HG03439 (cell line): Measurements from ENCODE around the gene ZNF519.
A peak's percentile ranks its signal among the peaks of the same experiment; 100 is the strongest.
"Not testable (repeated sequence)": the region's sequence is repeated elsewhere in the genome, so short reads cannot be mapped to it uniquely, and the experiment has no call there.

Source experiments
- ATAC-seq: cut with Tn5 transposase; IDR thresholded peaks from one replicate; pipeline ENCODE4 v1.9.1; 2021; ENCODE audit warnings: mild to moderate bottlenecking, moderate library complexity; ENCODE audit not compliant: unreplicated experiment

ZNF519 gene

GRCh38 chr18:14147935-14148865 lies 16.0 kb upstream of the ZNF519 start:
- not testable (repeated sequence) for ATAC-seq

DNA sequence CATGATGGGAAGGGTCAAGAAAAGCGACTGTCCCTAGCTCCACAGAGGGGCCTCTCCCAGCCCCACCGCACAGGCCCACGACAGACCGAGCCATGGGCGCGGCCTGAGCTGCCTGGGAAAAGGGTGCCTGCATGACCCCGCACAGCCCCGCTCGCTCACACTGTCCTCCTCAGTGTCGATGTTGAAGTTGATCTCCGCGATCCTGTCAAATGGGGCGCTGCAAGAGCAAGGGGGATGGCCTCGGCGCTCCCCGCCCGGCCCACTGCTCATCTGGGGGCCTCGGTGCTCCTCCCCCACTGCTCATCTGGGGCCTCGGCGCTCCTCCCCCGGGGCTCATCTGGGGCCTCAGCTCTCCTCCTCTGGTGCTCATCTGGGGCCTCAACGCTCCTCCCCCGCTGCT lies 14.5 kb upstream of the ZNF519 start:
- ATAC-seq = not testable (repeated sequence)

GRCh38 chr18:14145581-14146338 lies 13.5 kb upstream of the ZNF519 start:
- not testable (repeated sequence) for ATAC-seq

DNA sequence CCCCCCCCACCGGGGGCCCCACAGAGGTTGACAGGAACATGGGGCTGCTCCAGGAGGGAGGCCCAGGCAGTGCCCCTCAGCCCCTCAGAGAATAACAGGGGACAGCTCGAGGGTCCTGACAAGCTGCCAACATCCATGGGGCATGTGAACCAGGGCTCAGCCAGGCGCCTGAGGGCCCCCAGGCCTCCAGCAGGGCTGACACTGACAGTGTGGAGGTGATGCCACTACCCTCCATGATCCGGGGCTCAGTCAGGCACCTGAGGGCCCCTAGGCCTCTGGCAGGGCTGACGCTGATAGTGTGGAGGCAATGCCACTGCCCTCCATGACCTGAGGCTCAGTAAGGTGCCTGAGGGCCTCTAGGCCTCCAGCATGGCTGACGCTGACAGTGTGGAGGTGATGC lies 12.8 kb upstream of the ZNF519 start:
- ATAC-seq = not testable (repeated sequence)

GRCh38 chr18:14144628-14144895 lies 12.3 kb upstream of the ZNF519 start:
- ATAC-seq = no peak

- not testable (repeated sequence) for ATAC-seq
Measured at GRCh38 chr18:14143871-14144627, 11.8 kb upstream of the ZNF519 start.

GRCh38 chr18:14143396-14143795 lies 11.2 kb upstream of the ZNF519 start:
- ATAC-seq = not testable (repeated sequence)

GRCh38 chr18:14142177-14142576 lies 9.9 kb upstream of the ZNF519 start:
- ATAC-seq = not testable (repeated sequence)

DNA sequence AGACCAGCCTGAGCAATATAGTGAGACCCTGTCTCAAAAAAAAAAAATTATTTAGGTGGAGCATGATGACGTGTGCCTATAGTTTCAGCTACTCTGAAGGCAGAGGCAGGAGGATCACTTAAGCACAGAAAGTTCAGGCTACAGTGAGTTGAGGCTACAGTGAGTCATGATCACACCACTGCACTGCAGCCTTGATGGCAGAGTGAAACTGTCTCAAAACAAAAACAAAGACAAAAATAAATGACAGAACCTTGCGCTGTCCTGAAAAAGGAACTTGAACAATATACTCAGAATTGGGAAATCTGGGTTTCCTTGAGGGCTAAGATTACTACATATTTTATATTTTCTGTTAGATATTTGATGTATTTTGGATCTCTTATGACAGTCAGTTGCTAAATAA lies 7.3 kb upstream of the ZNF519 start:
- not testable (repeated sequence) for ATAC-seq

DNA sequence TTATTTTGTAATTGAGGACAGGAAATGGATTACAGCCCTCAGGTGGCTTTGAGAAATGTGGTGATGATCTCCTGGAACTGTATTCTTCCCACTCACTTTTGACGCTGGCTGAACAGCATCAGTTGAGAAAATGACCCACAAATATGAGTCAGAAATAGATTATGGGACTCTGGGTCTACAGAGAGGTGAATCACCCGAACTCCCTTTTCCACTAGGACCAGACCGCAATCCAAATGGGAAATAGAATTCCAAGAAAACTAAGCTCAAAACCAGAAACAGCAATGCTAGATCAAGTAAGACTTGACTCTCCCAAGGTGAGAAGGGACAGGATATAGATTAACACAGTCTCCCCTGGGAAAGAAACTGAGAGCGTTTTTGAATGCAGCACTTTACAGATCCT lies 5.7 kb upstream of the ZNF519 start:
- not testable (repeated sequence) for ATAC-seq

DNA sequence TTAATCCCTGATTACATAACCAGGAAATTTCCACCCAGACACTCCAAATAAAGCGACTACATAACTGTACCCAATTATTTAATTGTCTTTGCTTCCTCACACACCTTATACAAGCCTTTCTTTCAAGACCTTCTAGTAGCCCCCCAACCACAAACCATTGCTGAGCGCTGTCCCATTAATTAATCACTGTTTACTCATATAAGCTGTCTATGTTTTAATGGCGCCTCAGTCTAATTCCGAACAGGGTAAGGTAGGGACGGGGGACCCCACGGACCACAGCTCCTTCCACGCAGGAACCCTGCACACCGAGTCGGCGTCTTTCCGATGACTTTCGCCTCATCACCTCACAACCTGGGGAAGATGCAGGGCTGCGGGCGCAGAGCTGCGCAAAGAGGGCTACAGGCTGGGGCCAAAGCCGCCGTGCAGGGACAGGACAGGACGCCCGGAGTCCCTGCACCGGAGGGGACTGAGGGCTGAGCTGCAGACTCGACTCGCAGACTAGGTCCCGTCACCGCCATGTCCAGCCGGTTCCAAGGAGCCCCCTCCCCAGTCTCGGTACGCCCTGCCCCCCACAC lies 452 bp downstream of the ZNF519 start:
- peak; percentile 17 for ATAC-seq

- ATAC-seq = not testable (repeated sequence)
Measured at GRCh38 chr18:14130804-14131203, 1.4 kb downstream of the ZNF519 start.

DNA sequence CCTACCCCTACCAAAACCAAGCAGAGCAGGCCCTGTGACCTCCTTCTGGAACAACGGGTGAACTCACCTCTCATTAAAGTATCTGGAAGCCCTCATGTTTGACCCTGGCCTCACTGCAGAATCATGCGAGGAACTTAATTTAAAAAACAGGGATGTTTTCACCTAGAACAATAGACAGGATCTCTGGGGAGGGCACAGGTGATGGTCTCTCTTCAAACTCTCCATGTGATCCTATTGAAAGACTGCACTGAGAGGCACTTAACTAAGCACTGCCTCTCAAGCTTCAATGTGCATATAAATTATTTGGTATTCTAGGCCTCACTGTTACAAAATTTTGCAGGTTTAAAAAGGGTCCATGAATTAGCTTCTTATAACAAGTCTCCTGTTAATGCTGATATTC lies 7.5 kb downstream of the ZNF519 start:
- ATAC-seq = no peak

GRCh38 chr18:14122097-14122496 lies 10.1 kb downstream of the ZNF519 start:
- no peak for ATAC-seq

- no peak for ATAC-seq
Measured at GRCh38 chr18:14120926-14121325, 11.3 kb downstream of the ZNF519 start.

DNA sequence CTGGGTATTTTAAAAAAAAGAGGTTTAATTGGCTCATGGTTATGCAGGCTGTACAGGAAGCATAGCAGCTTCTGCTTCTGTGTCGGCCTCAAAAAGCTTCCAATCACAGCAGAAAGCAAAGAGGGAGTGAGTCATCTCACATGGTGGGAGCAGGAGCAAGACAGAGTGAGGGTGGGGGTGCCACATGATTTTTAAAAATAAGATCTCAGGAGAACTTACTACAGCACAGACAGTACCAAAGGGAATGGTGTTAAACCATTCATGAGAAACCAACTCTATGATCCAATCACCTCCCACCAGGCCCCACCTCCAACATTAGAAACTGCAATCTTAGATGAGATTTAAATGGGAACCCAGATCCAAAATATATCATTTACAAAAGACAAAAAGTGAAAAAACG lies 14.6 kb downstream of the ZNF519 start:
- ATAC-seq = no peak

DNA sequence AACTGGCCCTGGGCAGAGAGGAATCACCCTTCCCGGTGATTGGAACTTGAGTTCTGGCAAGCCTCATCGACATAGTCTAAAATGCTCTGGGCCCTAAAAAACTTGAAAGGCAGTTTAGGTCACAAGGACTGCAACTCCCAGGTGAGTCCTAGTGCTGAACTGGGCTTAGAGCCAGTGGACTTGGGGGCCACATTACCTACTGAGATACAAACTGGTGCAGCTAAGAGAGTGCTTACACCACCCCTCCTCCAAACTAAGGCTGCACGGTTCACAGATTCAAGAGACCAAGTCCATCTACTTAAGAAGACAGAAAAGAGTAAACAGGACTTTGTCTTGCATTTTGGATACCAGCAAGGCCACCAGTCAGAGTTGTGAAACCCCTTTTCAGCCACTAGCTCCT lies 25.3 kb downstream of the ZNF519 start:
- ATAC-seq = no peak

DNA sequence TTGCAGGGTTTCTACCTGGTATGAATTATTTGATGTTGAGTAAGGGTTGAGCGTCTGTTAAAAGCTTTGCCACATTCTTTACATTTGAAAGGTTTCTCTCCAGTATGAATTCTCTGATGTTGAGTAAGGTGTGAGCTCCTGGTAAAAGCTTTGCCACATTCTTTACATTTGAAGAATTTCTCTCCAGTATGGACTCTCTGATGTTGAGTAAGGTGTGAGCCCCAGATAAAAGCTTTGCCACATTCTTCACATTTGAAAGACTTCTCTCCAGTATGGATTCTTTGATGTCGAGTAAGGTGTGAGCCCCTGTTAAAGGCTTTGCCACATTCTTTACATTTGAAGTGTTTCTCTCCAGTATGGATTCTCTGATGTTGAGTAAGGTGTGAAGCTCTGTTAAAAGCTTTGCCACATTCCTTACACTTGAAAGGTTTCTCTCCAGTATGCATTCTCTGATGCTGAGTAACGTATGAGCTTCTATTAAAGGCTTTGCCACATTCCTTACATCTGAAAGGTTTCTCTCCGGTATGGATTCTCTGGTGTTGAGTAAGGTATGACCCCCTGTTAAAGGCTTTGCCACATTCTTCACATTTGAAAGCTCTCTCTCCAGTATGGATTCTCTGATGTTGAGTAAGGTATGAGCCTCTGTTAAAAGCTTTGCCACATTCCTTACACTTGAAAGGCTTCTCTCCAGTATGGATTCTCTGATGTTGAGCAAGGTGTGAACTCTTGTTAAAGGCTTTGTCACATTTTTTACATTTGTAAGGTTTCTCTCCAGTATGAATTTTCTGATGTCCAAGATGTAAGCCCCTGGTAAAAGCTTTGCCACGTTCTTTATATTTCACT lies 27.1 kb downstream of the ZNF519 start:
- no peak for ATAC-seq

GRCh38 chr18:14104201-14104600 lies 28.0 kb downstream of the ZNF519 start:
- ATAC-seq = no peak
